Stimulated activated CD4-positive, alpha-beta T cell treated with anti-CD3 and anti-CD28 coated beads, Interleukin-15, amount 100 ng/mL, for 48 hours (primary cell): Measurements from ENCODE around the gene MYH7B.

Source experiments
- DNase-seq, 2 donors: peaks; one replicate each; pipeline ENCODE4 v3.0.0-alpha.2; 2020; ENCODE audit warnings: low read depth in 2 of 2

The MYH7B gene

GRCh38 chr20:34945315-34946077, 10.2 kb upstream of the MYH7B start:
- DNase-seq = no peak

DNA sequence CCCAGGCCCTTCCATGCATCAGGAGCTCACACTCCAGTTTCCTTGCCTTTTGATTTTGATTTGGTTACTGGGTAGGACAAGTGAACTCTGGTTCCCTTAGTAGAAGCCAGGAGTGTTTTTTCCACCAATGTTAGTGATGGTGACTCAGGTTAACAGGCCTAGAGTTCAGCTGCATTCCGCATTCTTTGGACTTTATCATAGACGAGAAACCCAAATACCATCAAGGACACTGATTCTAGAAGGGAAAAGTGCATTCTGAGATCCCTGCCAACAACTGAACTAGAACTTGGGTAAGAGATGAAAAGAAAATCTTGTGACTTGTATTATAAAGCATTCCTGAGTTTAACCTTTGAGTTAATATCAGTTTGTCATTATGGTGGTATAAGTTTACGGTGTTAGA, 9.0 kb upstream of the MYH7B start:
- no peak for DNase-seq

- no peak for DNase-seq
These were observed 8.3 kb upstream of the MYH7B start for GRCh38 chr20:34947336-34947735.

- no peak for DNase-seq
These were observed 7.6 kb upstream of the MYH7B start for GRCh38 chr20:34948030-34948429.

GRCh38 chr20:34949120-34949519, 6.5 kb upstream of the MYH7B start:
- DNase-seq = no peak

DNA sequence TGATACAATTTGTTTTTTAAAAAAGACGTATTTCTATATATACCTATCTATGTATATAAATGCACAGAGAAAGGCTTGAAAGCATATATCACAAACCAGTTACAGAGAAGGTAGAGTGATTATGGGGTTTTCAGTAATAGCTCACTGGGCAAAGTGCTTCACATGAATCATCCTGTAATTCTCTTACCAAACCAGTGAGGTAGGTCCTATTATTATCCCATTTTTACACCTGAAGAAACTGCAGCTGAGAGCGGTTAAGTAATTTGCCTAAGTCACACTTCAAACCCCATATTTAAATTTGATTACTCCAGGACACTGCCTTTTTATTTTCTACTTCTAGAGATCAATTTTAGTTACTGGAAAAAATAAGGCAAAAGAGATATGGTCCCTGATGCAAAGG, 4.4 kb upstream of the MYH7B start:
- no peak for DNase-seq

GRCh38 chr20:34951652-34952051, 4.0 kb upstream of the MYH7B start:
- no peak for DNase-seq

GRCh38 chr20:34952671-34953070, 3.0 kb upstream of the MYH7B start:
- DNase-seq = no peak

GRCh38 chr20:34953960-34954359, 1.7 kb upstream of the MYH7B start:
- DNase-seq = no peak

DNA sequence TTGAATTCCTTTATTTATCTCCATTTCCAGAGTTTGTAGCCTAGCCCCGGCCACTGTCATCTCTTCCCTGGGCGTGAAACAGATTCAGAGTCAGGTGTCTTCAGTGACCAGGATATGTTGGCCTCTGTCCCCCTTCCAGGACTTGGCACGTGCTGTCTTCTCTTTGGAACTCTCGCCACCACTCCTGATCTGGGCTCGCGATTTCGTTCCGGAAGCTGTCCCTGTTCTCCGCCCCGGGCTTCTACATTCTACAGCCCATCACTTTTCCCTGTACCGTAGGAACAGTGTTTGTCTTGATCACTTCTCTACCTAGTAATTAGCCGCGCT, 801 bp upstream of the MYH7B start:
- DNase-seq = no peak

- no peak for DNase-seq
These were observed 382 bp downstream of the MYH7B start for GRCh38 chr20:34956041-34956458.

DNA sequence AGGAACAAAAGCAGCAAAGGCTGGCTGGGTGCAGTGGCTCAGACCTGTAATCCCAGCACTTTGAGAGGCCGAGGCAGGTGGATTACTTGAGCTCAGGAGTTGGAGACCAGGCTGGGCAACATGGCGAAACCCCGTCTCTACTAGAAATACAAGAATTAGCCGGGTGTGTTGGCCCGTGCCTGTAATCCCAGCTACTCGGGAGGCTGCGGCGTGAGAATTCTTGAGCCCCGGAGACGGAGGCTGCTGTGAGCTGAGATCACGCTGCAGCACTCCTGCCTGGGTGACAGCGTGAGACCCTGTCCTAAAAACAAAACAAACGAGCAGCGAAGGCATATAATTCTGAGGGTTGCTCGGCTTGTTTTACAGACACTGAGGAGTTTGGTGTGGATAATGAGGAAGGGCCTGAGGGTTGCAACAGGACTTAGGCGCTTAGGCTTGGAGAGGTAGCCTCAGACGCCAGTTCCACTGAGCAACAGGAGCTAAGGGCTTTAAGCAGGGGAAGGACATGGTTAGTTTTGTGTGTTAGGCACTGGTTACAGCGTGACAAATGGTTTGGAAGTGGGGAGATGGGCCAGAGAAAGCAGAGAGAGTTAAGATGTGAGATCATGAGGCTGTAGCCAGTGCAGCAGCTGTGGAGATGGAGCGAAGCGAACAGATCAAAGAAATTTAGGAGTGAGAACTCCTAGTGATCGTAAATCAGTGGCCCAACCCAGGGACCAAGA, 1.2 kb downstream of the MYH7B start:
- no peak for DNase-seq

DNA sequence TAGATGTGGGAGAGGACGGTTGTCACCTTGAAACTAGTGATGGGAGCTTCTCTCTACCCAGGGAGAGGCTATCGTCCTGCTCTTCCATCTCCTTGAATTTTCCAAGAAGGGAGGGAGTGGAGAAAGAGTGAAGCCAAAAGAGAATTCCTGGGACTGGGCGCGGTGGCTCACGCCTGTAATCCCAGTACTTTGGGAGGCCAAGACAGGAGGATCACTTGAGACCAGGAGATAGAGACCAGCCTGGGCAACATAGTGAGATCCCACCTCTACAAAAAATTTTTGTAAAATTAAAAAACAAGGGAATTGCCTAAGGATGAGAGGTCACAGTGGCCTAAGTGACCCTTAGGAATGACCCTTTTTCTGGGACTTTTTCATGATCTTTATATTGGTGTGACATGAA, 8.8 kb downstream of the MYH7B start:
- DNase-seq = no peak

- no peak for DNase-seq
These were observed 9.4 kb downstream of the MYH7B start for GRCh38 chr20:34965051-34965450.

- no peak for DNase-seq
These were observed 11.8 kb downstream of the MYH7B start for GRCh38 chr20:34967421-34967820.

DNA sequence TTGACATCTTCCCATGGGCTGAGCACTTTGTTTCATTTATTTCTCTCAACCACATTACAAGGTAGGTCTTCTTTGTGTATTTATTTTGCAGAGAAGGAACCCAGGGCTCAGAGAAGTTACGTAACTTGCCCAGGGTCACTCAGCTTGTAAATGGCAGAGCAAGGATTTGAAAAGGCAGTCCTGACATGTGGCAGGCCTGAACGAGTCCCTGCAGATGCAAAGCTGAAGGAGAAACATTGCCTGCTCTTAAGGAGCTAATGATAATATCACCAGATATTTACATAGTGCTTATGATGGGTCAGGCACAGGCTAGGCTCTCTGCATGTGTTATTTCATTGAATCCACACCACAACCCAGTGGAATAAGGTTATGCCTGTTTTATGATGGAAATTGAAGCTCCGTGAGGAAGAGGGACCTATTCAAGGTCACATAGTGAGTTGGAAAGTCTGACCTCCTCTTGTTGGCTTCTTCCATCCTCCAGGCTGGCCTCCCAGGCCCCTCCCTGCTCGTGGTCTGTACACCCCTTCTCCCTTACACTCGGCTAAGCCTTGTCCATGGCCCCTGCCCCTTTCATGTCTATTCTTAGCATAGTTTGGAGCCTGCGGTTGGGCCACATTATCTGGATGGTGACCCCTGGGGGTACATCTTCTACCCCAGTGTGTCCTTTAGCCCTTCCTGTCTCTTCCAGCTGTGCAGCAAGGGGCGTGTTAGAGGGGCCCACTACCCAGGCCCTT, 12.5 kb downstream of the MYH7B start:
- no peak for DNase-seq

DNA sequence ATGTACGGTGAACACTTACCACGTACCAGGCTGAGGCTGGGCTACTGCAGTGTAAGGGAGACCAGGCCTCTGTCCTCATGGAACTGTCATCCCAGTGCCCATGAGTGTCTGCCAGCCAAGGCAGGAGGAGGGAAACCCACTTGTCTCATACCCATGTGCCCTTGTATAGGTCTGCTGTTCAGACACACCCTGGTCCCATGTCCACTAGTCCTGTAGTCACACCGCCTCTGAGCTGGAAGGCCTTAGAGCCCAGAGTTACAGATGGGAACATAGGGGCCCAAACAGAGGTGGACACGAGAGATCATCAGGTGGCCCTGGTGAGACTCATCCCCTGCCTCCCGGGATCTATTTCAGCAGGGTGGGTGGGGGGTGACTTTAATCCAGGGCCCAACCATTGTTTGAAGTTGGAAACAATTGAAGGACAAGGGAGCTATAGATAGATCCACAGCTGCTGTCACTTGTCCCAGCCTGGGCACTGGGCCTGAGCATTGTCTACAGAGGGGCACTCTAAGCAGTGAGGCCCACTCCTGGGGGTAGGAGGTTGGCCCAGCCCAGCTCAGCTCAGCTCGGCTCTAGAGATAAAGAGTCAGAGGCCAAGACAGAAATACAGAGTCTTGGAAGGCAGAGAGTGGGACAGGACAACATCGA, 14.6 kb downstream of the MYH7B start:
- no peak for DNase-seq

- DNase-seq = no peak
These were observed 15.3 kb downstream of the MYH7B start for GRCh38 chr20:34970846-34971560.

DNA sequence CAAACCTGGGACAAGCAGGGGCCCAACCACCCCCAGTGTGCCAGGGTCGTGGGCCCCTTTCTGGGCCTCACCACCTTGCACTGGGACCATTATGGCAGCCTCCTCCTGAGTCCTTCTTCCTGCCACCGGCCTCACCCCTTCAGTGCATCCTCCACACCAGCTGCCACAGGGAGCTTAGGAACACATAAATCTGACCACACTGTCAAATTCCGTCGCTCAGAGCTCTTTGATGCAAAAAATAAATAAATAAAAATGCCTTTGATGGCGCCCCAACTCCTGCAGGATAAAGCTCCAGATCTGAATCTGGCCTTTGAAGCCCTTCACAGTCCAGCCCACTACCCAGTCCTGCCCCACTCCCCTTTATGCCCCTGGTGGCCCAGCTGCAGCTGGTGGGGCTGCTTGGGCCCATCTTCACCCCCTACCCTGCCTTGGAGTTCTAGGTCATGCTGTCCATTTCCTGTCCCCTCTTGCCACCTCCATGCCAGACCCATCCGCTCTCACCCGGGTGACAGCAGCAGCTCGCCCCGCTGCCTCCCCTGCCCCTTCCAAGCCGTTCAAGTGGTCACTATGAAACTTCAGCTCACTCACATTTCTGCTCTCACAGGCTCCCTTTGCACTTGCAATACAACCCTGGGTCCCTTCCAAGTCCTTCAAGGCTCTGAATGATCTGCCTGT, 16.0 kb downstream of the MYH7B start:
- no peak for DNase-seq

- DNase-seq = no peak
These were observed 18.6 kb downstream of the MYH7B start for GRCh38 chr20:34974246-34974645.

DNA sequence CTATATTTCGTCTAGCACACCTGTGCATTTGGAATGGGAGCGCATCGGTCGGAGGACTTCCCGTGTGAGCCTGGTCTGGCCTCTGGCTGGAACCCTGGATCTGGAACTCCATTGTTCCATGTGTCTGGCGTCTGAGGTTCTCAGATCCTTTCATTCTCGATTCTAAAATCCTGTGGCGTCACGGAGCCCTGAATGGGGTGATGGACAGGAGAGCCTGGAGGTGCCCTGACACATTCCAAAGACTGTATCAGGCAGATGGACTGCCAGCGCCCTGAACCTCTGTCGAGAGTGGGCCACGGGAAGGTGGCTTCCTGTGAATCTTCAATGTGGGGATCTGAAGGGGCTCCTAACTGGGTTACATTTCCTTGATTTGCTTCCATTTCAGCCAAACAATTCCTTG, 20.6 kb downstream of the MYH7B start:
- DNase-seq = no peak
